Thyroid gland (tissue), 4 donors: Measurements from ENCODE around the gene WDR73.

Experiments
- CTCF ChIP-seq, 6 experiments: fragments of 200-600 bp in 3 of 6; fragments of 450-650 bp in 3 of 6; sonication (generic) in 3 of 6; IDR thresholded peaks; one replicate each; pipeline ENCODE4 v1.5.1; 2016 to 2019; ENCODE audit warnings: antibody characterized with exemption in 6 of 6, mild to moderate bottlenecking in 2 of 6, inconsistent platforms in 1 of 6, moderate library complexity in 1 of 6
- POLR2A ChIP-seq, 2 donors: fragments of 450-650 bp; IDR thresholded peaks; one replicate each; pipeline ENCODE4 v1.6.1; 2017; ENCODE audit warnings: antibody characterized with exemption in 2 of 2, mild to moderate bottlenecking in 2 of 2, moderate library complexity in 1 of 2

- TF ChIP-seq CTCF (IDR thresholded peaks at IDR 0.05) (no peak), POLR2A (IDR thresholded peaks at IDR 0.05) (no peak)
Observed at GRCh38 chr15:84699538-84700191, 45.6 kb upstream of the WDR73 start.
